Rectal smooth muscle tissue (tissue), 1 donor: ENCODE measurements around the gene AKNA.

Experiments
- H3K27ac ChIP-seq: one replicate; pipeline ENCODE4 v1.7.0; 2013; ENCODE audit warnings: low read depth, low read length, inconsistent platforms
- H3K27me3 ChIP-seq: one replicate; pipeline ENCODE4 v1.7.0; 2013; ENCODE audit warnings: low read length; ENCODE audit not compliant: control insufficient read depth, insufficient read depth
- H3K36me3 ChIP-seq: one replicate; pipeline ENCODE4 v1.7.0; 2013; ENCODE audit warnings: low read length; ENCODE audit not compliant: control insufficient read depth, insufficient read depth
- H3K4me1 ChIP-seq: one replicate; pipeline ENCODE4 v1.7.0; 2013; ENCODE audit warnings: low read length; ENCODE audit not compliant: control insufficient read depth, insufficient read depth
- H3K4me3 ChIP-seq: one replicate; pipeline ENCODE4 v1.7.0; 2013; ENCODE audit warnings: low read length
- H3K9ac ChIP-seq: one replicate; pipeline ENCODE4 v1.7.0; 2013; ENCODE audit warnings: low read length

AKNA gene

GRCh38 chr9:114376586-114377445 lies 11.0 kb downstream of the AKNA start:
- H3K9ac ChIP-seq = no peak overlapping the region
- no peak overlapping the region for H3K27ac ChIP-seq
- H3K36me3 ChIP-seq = peaks cover 41% of the 10 kb centered on the region
- no peaks in the 10 kb centered on the region for H3K4me1 ChIP-seq
- H3K27me3 ChIP-seq = no peaks in the 10 kb centered on the region
- H3K4me3 ChIP-seq = no peak overlapping the region

DNA sequence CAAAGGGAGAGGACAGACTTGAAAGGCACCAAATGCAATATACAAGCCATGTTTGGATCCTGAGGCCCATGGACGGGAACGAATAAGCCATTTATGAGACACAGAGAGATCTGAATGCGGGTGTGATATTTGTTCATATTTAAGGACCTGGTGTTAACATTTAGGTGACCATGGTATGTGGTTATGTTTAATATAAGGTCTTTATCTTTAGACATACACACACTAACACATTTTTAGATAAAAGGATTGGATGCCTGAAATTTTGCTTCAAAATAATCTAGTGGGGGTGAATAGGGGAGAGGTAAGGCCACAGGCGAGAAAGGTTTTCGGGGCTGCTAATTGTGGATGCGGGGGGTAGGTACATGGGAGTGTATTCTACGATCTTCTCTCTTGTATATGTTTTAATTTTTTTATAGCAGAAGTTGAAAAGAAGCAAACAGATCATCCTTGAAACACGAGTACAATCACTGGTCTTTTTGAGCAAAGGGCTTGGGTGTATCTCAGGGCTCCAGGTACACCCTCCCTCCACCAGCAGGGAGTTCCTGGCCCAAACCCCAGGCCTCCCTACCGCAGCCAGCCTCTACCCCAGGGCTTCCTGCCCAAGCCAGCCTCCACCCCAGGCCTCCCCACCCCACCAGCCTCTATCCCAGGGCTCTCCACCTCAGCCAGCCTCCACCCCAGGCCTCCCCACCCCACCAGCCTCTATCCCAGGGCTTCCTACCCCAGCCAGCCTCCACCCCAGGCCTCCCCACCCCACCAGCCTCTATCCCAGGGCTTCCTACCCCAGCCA lies 12.2 kb downstream of the AKNA start:
- Histone ChIP-seq H3K36me3 (peaks cover 47% of the 10 kb centered on the region), H3K27me3 (no peaks in the 10 kb centered on the region), H3K4me1 (no peaks in the 10 kb centered on the region), H3K9ac (no peak overlapping the region), H3K4me3 (no peak overlapping the region), H3K27ac (no peak overlapping the region)

DNA sequence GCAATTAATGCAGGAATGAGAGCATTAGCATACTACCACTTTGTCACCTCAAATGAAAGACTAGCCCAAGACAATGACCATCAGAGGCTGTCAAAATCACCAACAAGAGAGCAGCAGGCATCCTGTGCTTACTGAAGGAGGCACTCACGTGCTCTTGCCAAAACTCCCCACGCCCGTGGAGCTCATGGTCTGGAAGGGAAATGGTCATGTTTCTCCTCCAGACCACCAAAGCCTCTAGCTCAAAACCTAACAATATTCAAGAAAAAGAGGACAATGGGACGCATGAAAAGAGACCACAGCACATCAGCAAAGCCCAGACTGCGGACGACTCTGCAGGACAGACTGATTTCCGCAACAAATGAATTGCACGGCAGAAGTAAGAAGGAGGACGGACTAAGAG lies 12.8 kb downstream of the AKNA start:
- peaks cover 43% of the 10 kb centered on the region for H3K36me3 ChIP-seq

DNA sequence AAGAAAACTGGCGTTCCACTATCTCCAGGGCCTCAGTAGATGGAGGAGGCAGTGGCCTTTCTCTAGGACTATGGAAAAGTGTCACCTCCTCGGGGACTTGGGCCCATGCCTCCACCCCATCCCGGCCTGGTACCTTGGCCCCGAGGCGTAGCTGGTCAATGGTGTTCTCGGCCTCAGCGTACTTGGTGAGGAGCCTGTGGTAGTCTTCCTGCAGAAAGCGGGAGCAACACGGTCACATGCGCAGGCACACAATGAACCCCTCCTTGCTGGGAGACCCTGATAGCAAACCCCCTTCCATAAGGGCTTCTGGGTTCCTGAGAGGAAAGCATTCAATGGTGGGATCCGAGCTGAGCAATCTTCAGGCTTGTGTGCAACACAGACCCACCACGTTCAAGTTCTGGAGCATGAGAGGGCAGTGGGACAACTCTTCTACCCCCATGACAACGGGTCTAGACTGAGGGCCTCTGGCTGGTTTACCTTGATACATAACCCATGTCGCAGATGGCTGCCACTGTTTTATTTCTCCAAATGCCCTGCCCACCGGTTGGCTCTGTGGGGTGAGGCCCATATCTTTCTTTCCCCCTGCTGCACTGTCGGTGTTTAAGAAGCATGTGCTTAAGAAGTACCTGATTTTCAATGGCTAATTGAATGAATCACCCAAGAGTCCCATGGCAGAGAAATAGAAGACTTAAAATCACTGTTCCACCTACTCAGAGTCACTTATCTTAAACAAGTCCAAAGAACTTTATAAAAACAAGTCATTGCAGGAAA lies 13.6 kb downstream of the AKNA start:
- Histone ChIP-seq H3K36me3 (peaks cover 39% of the 10 kb centered on the region), H3K9ac (no peak overlapping the region), H3K4me1 (no peaks in the 10 kb centered on the region), H3K27me3 (no peaks in the 10 kb centered on the region), H3K4me3 (no peak overlapping the region), H3K27ac (no peak overlapping the region)

More for the DNA sequence above, 12.8 kb downstream of the AKNA start:
- Histone ChIP-seq H3K27ac (no peak overlapping the region), H3K4me1 (no peaks in the 10 kb centered on the region), H3K4me3 (no peak overlapping the region), H3K9ac (no peak overlapping the region), H3K27me3 (no peaks in the 10 kb centered on the region)

DNA sequence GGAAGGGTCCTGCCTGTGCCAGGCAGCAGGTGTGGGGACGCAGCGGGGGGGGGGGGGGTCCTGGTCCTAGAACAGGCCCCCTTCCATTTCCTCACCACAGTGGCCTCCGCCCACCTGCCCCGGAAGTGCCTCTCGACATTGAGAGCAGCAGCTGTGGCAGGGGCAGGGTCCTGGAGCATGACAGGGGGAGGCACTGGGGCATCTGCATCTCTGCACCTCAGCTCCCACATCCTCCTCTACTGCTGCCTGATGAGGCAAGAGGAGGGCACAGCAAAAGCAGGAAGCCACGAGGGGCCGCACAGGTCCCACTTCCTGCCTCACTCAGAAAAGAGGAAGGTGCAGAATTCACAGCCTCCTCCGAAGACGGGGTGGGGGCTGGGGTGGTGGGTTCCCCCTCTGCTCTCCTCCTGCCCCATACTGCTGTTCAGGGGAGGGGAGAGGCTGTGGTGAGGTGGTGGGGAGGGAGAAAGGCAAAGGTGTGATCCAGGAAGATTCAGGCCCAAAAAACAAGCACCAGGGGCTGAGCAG lies 14.8 kb downstream of the AKNA start:
- no peaks in the 10 kb centered on the region for H3K4me1 ChIP-seq
- H3K36me3 ChIP-seq = peaks cover 41% of the 10 kb centered on the region
- H3K9ac ChIP-seq = no peak overlapping the region
- H3K27ac ChIP-seq = no peak overlapping the region
- H3K27me3 ChIP-seq = no peaks in the 10 kb centered on the region
- no peak overlapping the region for H3K4me3 ChIP-seq

GRCh38 chr9:114371973-114372917 lies 15.5 kb downstream of the AKNA start:
- Histone ChIP-seq H3K4me3 (peak overlapping the region; percentile 0), H3K27me3 (no peaks in the 10 kb centered on the region), H3K9ac (no peak overlapping the region), H3K27ac (no peak overlapping the region), H3K36me3 (peaks cover 46% of the 10 kb centered on the region), H3K4me1 (no peaks in the 10 kb centered on the region)

GRCh38 chr9:114371343-114371944 lies 16.3 kb downstream of the AKNA start:
- H3K4me1 ChIP-seq = no peaks in the 10 kb centered on the region
- no peak overlapping the region for H3K9ac ChIP-seq
- peak overlapping the region; percentile 0 for H3K4me3 ChIP-seq
- peaks cover 39% of the 10 kb centered on the region for H3K36me3 ChIP-seq
- H3K27ac ChIP-seq = no peak overlapping the region
- H3K27me3 ChIP-seq = no peaks in the 10 kb centered on the region

GRCh38 chr9:114370968-114371320 lies 16.8 kb downstream of the AKNA start:
- Histone ChIP-seq H3K9ac (no peak overlapping the region), H3K4me3 (no peak overlapping the region), H3K27ac (no peak overlapping the region), H3K27me3 (no peaks in the 10 kb centered on the region), H3K36me3 (peaks cover 36% of the 10 kb centered on the region), H3K4me1 (no peaks in the 10 kb centered on the region)

GRCh38 chr9:114370251-114370967 lies 17.4 kb downstream of the AKNA start:
- no peak overlapping the region for H3K27ac ChIP-seq
- no peaks in the 10 kb centered on the region for H3K4me1 ChIP-seq
- peaks cover 36% of the 10 kb centered on the region for H3K36me3 ChIP-seq
- no peak overlapping the region for H3K9ac ChIP-seq
- H3K4me3 ChIP-seq = no peak overlapping the region
- H3K27me3 ChIP-seq = no peaks in the 10 kb centered on the region

DNA sequence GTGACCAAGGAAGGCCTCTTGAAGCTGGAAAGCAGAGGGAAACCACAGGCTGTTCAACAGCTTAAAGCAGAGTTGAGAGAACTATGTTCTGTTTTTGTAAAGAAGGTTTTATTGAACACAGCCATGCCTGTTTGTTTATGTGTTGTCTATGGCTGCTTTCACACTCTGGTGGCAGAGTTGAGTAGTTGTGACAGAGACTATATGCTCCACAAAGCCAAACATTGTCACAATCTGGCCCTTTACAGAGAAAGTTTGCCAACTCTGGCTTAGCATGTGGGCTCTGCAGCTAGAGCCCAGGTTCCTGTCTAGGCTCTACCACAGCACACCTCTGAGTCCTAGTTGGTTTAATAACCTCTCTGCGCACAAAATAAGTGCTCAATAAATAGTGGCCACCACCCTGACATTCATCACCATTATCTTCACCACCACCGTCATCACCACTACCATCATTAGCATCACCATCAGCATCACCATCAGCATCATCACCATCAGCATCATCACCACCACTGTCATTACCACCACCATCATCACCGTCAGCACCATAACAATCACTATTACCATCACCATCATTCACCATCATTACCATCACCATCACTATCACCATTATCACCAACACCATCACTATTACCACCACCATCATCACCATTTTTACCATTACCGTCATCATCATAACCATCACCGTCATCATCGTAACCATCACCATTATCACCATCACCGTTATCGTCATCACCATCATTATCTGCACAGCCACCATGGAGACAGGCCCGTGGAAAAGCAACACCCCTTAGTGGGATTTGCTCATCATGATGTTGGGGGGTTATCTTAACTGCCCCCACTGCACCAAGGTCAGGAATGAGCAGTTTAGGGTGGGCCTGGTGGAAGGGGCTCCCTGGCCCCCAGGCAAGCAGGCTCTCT lies 18.3 kb downstream of the AKNA start:
- no peak overlapping the region for H3K27ac ChIP-seq
- H3K27me3 ChIP-seq = no peaks in the 10 kb centered on the region
- H3K4me3 ChIP-seq = no peak overlapping the region
- peaks cover 34% of the 10 kb centered on the region for H3K36me3 ChIP-seq
- H3K4me1 ChIP-seq = no peaks in the 10 kb centered on the region
- no peak overlapping the region for H3K9ac ChIP-seq
